Body of pancreas (tissue), 4 donors: ENCODE results near the gene RND2.

Source experiments
- POLR2A ChIP-seq, 3 donors: fragments of 450-650 bp; IDR thresholded peaks; one replicate each; pipeline ENCODE4 v1.6.1; 2016; ENCODE audit warnings: antibody characterized with exemption in 3 of 3, mild to moderate bottlenecking in 2 of 3
- TF ChIP-seq, protein P1 (sequence below), 7 experiments: fragments of 450-650 bp in 4 of 7; fragments of 200-600 bp in 3 of 7; sonication (generic) in 3 of 7; IDR thresholded peaks; one replicate each; pipeline ENCODE4 v1.5.1; 2016 to 2019; ENCODE audit warnings: antibody characterized with exemption in 7 of 7

DNA sequence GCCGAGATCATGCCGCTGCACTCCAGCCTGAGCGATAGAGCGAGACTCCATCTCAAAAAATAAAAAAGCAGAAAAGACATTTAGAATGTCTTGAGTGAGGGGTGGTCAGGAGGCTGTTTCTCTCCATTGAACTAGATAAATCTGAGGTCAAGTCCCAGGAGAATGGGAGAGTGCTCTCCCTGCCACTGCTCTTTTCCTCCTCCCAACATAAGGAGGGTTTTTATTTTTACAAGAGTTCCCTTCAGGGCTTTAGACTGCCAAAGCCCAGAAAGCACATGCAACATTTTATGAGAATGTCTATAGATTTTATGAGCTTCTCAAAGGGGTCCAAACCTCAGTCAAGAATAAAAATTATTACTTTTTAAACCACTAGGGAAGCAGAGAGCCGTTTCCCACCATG, 1.6 kb downstream of the RND2 start:
- TF ChIP-seq, protein P1, sequence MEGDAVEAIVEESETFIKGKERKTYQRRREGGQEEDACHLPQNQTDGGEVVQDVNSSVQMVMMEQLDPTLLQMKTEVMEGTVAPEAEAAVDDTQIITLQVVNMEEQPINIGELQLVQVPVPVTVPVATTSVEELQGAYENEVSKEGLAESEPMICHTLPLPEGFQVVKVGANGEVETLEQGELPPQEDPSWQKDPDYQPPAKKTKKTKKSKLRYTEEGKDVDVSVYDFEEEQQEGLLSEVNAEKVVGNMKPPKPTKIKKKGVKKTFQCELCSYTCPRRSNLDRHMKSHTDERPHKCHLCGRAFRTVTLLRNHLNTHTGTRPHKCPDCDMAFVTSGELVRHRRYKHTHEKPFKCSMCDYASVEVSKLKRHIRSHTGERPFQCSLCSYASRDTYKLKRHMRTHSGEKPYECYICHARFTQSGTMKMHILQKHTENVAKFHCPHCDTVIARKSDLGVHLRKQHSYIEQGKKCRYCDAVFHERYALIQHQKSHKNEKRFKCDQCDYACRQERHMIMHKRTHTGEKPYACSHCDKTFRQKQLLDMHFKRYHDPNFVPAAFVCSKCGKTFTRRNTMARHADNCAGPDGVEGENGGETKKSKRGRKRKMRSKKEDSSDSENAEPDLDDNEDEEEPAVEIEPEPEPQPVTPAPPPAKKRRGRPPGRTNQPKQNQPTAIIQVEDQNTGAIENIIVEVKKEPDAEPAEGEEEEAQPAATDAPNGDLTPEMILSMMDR (IDR thresholded peaks at IDR 0.05), result no peak
- TF ChIP-seq POLR2A (IDR thresholded peaks at IDR 0.05), result no peak
